Measurements from ENCODE around the gene TGFBR3.

The TGFBR3 gene

DNA sequence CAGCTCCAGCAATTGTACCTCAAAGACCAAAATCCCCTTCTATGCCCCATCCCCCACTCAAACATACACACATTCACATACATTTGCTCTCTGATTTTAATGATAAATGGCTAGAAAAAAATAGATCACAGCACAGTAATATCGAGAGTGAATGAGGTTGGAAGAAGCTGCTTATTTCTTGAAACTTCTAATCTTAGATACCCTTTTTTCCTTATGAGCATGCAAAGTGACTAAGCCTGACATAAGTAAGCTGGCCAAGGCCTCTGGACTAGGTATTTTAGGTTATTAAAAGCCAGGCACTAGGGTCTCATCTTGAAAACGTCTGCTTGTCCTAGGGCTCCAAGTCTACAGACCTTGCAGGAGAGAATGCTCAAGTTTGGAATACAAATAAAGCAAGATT, 133.6 kb downstream of the TGFBR3 start:
- no peak for DNase-seq

DNA sequence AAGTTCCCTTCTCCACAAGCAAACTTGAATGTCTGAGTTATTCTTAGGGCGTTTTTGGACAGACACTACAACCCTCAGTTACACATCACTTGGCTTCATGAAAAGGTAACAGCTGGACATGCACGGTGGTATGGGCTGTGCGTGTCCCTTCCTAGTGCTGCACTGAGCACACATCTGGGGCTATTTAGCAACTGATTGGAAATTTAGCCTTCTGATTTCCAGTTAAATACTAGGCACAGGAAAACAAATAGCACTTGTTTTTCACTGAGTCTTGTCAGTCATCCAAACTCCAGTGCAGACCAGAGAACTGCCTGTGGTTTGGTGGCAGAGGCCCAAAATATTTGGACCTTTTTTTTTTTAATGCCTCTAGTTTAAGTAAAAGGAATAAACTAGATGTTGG, 134.7 kb downstream of the TGFBR3 start:
- no peak for DNase-seq

DNA sequence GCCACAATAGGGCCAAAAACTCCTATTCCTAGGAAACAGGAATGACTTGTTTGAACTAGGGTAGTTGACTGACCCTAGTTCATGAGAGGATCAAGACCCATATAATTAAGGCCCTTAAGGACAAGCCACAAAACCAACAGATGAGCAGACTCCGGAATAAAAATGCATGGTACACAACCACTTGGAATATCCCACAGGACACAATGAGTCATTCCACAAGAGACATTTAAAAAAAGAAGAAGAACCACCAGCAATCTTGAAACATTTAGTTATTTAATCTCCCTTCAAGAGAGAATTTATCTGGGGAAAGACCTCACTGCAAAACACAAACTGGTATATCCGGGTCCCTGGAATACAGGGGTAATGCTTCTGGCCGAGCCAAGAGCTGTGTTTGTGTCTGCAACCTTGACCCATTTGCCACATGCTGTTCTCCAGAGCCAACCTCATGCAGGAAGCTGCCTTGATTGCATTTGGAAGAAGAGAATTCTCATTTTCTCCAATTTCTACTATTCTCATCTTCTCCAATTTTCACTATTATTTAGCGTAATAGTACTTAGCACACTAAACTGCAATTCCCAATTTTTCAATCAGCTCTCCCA, 135.5 kb downstream of the TGFBR3 start:
- no peak for DNase-seq

DNA sequence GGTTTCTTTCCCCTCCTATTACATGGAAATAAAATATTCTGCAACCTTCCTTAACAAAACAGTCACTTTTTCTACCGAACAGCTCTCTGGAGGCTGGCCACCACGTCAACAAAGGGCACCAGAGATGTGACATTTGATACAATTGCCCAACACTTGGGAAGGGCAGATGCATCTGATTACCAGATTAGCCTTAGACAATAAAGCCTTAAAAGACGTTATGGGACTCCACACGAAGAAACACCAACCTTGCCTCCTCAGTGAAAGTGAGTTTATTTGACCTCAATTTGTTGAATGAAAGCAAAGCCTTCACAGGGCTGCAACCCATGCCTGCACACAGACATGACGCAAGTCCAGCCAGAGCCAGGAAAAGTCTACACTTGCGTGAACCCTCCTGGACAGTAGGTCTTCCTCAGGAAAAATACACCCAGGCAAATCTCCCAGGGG, 136.1 kb downstream of the TGFBR3 start:
- DNase-seq: no peak

DNA sequence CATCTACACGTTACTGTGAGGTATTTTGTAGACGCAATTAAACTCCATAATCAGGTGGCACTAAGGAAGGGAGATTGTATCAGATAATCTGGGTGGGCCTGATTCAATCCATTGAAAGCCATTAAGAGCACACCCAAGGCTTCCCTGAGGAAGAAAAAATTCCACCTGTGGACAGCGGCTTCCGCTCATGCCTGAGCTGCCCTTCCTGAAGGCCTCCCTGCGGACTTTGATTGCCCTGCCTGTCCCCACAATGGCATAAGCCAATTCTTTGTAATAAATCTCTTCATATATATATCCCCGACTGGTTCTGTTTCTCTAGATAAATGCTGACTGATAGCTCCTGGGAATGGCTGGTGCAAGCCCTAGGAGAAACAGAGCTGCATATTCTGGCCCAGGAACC, 138.3 kb downstream of the TGFBR3 start:
- no peak for DNase-seq

DNA sequence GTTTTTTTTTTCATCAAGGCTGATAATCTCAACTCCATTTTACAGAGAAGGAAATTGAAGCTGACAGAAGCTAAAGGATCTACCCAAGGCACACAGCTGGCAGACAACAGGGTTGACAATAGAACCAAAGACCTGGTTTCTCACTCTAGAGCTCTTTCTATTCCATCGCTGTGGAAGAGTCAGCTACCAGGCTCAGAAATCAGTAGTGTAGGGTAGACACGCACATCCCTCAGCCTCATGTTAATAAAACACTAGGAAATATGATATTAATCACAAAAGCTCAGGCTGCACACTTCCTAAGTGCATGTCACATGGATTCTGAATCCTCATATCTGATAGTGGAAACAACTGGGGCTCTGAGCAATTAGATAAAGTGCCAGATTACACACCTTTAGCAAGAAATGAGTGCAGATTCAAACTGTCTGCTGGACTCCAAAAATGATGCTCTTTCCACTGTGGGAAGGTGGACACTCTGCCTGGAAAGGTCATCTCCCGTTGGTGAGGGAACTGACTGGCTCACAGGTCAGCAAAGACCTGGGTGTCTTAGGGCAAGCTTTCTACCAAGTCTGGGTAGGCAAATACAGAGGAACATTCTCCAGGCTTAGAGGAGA, 139.1 kb downstream of the TGFBR3 start:
- DNase-seq: no peak

DNA sequence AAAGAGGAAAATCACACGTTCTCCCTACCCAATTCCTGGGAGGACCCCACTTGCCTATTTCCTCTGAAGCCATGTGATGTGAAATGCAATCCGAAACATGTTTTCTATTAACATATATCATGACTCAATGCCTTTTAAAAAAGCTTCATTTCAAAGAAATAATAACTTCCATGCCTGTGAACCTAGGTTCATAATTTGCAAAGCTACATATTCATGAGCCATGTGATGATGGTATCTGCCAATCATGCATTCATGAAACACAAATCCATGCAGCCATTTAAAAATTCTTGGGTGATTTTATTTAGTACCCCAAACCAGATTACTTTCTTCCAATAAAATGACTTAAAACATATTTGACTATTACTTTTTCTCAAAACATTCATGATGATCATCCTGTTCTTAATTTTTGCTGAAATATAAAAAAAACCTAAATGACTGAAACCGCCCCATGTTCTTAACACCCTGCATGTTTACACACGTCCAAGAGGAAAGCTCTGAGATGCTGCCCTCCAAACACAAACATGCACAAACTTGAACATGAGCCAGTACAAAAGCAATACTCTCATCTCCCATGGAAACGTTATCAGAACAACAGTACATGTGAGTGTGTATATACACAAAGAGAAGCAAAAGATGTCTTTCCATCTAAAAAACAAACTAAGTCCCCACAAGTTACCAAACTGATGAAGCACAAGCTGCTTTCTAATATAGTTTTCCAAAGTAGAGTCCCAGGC, 140.1 kb downstream of the TGFBR3 start:
- no peak for DNase-seq

DNA sequence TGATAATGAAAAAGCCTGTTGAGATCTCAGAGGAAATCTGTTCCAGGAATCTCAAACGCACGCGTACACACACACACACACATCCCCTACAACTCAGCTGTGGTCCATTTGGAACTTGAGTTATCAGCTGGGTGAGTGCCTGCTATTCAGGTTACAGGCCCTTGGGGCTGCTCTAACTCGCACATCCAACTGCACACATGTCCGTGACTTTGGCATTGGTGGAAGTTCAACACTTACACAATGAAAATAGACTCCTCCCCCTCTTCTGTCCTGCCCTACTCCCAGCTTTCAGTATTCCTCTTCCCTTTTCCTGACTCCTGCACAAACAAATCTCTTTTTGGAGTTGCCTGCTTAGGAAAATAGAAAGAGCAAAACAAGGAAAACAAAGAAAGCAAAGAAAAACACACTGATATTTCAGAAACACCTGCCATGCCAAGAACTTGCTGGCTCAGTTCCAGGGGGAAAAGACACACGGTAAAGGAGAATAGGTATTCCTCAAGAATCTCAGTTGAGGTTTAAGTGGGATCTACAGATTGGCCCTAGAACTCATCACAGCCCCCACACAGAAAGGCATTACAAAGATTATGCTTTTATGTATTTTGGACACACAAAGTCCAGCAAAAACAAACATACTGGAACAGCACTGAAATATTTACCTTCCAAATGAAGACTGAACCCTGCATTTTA, 140.9 kb downstream of the TGFBR3 start:
- no peak for DNase-seq

DNA sequence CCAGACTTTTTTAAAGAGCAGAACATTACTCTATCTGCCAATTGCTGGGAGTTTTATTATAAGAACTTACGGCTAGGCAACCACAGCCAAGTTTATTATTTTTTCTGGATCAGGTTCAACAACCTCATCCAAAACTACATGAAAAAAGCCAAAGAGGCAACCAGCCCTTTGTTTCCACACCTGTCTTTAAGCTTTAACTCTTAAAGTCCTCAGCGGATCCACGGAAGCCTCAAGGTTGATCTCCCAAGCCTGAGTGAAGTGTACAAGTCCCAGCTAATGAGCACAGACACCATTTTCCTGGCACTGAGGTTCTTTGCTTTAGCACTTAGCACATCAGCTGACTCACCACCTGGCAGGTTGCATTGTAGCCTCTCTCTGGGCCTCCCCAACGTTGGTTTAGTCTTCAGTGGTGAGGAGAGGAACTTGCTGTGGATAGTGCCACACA, 143.1 kb downstream of the TGFBR3 start:
- DNase-seq: no peak

DNA sequence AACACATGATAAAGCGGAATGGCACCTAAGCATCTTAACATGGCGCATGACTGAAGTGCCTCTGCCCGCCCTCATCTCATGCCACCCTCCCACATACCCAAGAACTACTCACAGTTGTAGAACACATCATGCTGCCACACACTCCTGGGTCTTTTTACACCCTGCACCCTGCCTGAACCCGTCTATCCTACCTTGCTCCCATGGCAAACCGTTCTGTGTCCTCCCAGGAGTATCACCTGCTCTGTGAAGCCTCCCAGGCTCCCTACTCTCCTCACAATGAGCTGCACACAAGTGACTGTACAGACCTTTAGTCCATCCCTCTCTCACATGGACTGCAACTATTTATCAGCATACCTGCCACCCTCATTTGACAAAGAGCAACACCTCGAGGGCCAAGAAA, 144.0 kb downstream of the TGFBR3 start:
- DNase-seq: no peak

DNA sequence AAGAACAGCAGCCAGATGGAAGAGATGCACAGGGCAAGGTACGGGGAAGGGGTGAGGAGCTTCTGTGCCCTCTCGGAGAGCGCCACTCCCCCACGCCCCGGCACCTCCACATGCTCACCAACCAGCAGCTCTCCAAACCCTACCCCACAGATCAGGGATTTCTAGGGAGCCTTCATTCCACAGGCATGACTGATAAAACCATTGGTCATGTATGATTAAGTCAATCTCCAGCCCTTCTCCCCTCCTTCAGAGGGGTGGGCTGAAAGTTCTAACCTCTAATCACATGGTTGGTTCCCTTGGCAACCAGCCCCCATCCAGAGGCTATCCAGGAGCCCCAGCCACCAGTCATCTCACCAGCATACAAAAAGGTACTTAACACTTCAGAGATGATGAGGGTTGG, 144.7 kb downstream of the TGFBR3 start:
- no peak for DNase-seq

DNA sequence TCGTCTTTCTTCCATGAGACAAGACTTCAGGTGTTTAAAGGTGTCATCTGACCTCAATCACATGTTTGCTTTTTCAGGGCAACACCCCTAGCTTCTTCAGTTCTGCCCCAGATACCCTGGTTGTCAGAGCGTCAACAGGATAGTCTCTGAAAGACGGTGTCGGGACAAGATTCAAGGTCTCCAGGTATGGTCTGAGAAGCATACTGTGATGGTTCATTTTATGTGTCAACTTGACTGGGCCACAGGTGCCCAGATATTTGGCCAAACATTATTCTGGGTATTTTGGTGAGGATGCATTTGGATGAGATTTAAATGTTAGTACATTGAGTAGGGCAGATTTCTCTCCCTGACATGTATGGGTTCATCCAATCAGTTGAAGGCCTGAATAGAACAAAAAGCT, 148.3 kb downstream of the TGFBR3 start:
- DNase-seq: no peak

DNA sequence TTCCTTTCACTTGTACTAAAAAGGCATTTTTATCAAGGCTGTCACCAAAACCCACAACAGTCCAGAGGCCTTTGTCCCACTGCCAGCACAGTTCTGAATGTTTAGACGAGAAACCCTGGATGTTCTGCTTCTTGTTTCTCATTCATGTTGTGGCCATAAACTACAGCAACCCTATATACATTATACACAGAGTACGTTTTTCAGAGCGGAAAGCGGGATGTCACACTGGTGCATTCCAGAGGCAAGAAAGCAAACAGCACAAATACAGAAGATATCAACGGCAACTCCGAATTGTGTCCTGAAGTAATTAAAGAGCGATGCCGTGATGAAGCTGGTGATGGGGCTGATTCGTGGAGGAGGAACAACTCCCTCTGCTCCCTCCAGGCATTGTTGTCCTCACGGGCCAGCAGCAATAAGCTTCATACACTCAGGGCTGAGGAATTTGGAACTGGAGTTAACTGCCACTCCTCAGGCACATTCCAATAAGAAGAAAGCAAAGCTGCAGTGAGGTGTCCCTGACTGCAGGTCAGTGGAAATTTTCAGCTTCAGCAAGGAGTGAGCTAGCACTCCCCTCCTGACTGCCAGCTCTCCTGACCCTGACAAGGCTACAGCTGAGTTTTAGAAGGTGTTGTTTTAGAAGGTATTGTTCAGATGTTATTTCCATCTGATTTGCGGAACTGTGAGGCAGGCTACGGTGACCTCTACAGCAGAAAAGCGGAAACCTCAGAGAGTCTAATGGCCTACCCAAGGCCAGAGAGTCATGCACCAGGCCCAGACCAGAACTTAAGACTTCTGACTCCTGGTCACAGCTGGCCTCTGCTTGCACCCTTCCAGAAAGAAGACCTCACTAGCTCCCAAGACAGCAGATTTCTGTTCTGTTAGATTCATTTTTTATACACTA, 149.0 kb downstream of the TGFBR3 start:
- no peak for DNase-seq

DNA sequence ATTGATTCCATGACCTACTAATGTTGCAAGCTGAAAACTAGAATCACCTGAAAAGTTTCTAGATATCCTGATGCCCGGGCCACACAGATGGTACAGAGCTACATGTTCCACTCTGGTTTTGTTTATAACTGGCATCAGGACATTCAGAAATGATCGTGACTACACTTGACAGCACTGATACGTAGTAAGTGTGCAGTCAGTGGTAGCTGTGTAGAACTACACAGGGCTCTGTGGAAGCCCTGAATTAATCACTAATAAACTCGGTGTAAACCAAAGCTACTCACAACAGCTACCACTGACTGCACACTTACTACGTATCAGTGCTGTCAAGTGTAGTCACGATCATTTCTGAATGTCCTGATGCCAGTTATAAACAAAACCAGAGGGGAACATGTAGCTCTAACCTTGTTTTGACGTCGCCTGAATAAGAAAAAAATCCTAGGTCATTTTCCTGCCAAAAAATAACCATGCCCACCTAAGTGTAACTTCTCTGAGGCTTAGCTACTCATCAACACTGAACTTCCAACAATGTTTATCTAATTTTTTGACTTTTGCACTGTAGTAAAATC, 149.7 kb downstream of the TGFBR3 start:
- DNase-seq: no peak

DNA sequence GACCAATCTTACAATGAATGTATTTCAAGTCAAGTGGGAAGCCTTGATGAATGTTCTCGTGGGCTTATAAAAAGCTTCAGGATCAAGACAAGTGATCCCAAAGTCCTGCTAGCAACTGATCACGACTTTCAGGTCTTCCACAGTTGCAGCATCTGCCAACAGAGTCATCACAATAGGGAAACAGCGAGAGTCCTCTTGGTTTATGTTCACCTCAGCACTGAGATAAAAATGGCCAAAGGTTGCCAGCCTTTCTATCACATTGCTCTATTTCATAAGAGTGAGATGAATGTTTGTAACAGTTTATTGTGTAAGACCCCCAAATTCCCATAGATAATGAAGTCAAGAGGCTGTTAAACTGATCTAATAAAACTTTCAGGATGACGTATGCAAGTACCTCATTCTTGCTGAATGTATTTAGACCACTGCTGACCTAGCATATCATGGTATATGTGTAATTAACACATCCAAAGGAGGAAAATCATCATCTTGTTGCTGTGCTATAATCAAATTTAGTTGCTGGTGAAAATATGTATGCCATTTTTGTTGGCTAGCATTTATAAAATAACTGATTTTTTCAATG, 150.6 kb downstream of the TGFBR3 start:
- no peak for DNase-seq

DNA sequence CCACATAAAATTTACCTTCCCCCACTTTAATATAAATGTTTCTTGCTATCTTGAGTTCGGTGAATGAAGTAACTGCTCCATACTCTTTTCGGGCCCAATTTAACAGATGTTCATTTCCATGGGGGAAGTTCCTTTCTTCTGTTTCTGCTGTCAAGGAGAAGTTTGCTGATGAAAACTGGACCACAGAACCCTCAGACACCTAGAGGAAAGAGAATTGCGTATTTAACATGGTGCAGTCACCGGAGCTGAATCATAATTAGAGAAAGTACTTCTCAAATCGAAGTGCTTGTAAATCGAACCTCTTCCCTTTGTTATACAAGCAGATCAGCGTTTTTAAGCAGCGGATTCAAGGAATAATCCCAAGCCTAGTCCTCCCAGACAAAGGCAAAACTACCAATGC, 151.2 kb downstream of the TGFBR3 start:
- DNase-seq: no peak

DNA sequence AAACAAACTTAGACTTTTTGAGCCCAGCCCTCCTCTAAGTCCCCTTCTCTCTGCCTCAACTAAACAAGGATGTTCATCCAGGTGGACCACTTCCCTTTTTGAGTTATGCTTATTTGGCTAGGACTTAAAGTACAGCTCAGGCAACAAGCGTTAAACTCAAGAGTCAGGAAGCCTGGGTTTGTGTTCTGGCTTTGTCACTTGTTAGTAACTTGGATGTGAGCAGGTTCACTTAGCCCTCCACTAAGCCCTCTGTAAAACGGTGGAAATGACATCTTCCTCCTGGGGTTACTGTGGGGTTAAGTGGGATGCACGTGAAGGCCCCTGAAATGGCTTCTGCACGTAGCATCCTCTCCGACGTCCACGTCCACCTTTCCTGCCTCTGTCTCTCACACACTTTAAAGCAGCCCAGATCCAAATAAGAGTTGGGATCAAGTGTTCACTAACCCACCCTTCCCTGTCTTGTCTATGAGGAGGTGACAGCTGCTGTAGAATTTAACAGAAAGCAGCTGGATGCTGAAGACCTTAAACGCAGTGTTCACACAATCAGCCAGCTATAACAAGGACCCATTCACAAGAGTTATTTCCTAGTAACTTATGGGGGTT, 152.7 kb downstream of the TGFBR3 start:
- no peak for DNase-seq

DNA sequence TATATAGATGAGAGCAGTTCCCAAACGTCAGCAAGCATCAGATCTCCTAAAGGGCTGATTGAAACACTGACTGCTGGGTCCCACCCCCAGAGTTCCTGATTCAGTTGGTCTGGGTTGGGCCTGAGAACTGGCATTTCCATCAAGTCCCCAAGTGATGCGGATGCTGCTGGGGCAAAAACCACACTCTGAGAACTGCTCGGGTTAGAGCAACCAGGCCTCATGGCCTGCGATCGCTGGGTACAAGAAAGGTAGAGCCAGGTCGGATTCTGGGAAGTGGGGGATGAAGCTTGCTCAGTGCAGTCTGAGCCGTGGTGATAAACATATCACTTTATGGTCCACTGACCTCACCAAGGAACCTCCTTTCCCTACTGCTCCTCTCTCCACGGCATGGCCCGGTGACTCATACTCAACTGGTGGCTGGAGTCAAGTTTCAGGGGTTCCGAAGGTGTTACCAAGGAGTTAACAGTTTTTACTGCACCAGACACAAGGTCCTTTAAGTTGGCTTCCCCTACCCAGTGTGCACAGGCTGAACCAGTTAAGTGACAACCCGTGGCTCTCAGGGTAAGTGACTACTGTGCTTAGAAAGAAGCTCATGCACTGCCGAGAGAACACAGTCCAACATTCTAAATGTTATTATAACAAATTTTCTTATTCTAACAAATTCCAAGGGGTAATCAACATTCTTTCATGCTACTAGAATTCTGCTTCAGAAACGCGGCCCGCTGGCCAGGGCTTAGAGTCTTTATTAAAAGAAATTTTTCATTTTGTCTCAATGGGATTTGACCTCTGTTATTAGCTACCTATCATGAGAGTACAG, 153.5 kb downstream of the TGFBR3 start:
- DNase-seq: no peak

DNA sequence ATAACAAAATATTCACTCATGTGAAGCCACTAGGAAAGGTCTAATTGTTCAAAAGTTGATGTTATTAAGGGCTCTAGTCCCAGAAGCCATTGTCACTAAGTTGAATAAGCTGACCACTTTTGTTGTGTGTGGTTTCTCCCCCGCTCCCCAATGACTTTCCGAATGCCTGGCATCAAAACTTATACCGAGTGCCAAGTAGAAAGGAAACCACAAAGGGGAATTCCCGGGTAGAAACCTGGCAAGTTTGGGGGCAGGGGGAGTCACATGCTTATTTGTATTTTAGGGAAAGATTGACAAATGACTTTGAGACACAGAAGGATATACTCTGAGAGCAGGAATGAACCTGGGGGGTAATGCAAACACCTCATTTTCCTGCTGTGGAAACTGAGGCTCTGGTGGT, 154.1 kb downstream of the TGFBR3 start:
- no peak for DNase-seq
